ENCODE measurements around the gene SLC5A1.

Gene SLC5A1

GRCh38 chr22:32042924-32043323 lies at the start of gene SLC5A1:
TSS of gene SLC5A1 (plus strand) at chr22:32043261. CDS start at chr22:32043282, 21 bp downstream.
- DNase-seq: no peak

- DNase-seq: no peak
Measured at GRCh38 chr22:31995046-31995445, 48.0 kb upstream of the SLC5A1 start.

GRCh38 chr22:31995807-31996206 lies 47.3 kb upstream of the SLC5A1 start:
- no peak for DNase-seq

GRCh38 chr22:31998784-31999385 lies 44.2 kb upstream of the SLC5A1 start:
- no peak for DNase-seq

- no peak for DNase-seq
Measured at GRCh38 chr22:32000181-32000580, 42.9 kb upstream of the SLC5A1 start.

- DNase-seq: no peak
Measured at GRCh38 chr22:32005453-32005852, 37.6 kb upstream of the SLC5A1 start.

GRCh38 chr22:32013200-32013599 lies 29.9 kb upstream of the SLC5A1 start:
- DNase-seq: no peak

- DNase-seq: no peak
Measured at GRCh38 chr22:32016081-32016480, 27.0 kb upstream of the SLC5A1 start.

GRCh38 chr22:32018056-32018455 lies 25.0 kb upstream of the SLC5A1 start:
- DNase-seq: no peak

- DNase-seq: no peak
Measured at GRCh38 chr22:32020117-32020516, 22.9 kb upstream of the SLC5A1 start.

GRCh38 chr22:32021716-32022115 lies 21.3 kb upstream of the SLC5A1 start:
- DNase-seq: no peak

GRCh38 chr22:32023251-32023827 lies 19.7 kb upstream of the SLC5A1 start:
- DNase-seq: no peak

- no peak for DNase-seq
Measured at GRCh38 chr22:32024796-32025195, 18.3 kb upstream of the SLC5A1 start.

GRCh38 chr22:32030518-32031247 lies 12.4 kb upstream of the SLC5A1 start:
- DNase-seq: no peak

- DNase-seq: no peak
Measured at GRCh38 chr22:32031466-32031865, 11.6 kb upstream of the SLC5A1 start.

- no peak for DNase-seq
Measured at GRCh38 chr22:32034275-32034674, 8.8 kb upstream of the SLC5A1 start.

GRCh38 chr22:32037236-32037635 lies 5.8 kb upstream of the SLC5A1 start:
- DNase-seq: no peak

GRCh38 chr22:32040324-32040904 lies 2.6 kb upstream of the SLC5A1 start:
- DNase-seq: no peak

- no peak for DNase-seq
Measured at GRCh38 chr22:32043391-32043790, 330 bp downstream of the SLC5A1 start.

GRCh38 chr22:32044477-32044876 lies 1.4 kb downstream of the SLC5A1 start:
- no peak for DNase-seq

- DNase-seq: no peak
Measured at GRCh38 chr22:32044913-32045312, 1.9 kb downstream of the SLC5A1 start.

- DNase-seq: no peak
Measured at GRCh38 chr22:32048069-32048468, 5.0 kb downstream of the SLC5A1 start.

GRCh38 chr22:32050678-32051515 lies 7.8 kb downstream of the SLC5A1 start:
- DNase-seq: peak; percentile 23

All from CD4-positive, alpha-beta T cell treated with Interleukin-17A for 4 hours (primary cell).